ENCODE measurements around the gene ATOH8. TPM values are rescaled to one million over a fixed set of nuclear protein-coding genes. Genes with fewer than 3 reads are reported as not detected.

Gene ATOH8
- total and polyA plus RNA-seq, 2 experiments from 2014 or later: 4.8 to 10.6 TPM

DNA sequence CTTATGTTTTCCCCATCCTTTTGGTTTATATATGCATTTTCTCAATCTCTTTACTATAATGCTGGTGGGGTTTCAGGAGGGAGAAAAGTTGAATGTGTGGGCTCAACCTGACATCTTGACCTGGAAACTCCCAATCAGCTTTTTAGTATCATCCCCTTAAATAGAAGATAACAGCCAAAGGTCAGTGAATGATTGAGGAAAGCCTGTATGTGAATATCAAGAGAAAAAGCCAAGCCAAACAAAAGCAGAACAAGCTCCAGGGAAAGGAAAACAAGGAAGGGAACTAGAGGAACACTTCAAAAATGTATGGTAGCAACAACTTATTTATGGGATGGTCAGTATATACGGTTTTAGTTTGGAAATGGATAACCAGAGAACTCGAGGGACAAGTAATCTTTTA, 28.3 kb upstream of the ATOH8 start:
- no peak for DNase-seq (ENCODE audit: low read depth in 1 of 2, low spot score in 1 of 2)
- TF ChIP-seq, protein P1, sequence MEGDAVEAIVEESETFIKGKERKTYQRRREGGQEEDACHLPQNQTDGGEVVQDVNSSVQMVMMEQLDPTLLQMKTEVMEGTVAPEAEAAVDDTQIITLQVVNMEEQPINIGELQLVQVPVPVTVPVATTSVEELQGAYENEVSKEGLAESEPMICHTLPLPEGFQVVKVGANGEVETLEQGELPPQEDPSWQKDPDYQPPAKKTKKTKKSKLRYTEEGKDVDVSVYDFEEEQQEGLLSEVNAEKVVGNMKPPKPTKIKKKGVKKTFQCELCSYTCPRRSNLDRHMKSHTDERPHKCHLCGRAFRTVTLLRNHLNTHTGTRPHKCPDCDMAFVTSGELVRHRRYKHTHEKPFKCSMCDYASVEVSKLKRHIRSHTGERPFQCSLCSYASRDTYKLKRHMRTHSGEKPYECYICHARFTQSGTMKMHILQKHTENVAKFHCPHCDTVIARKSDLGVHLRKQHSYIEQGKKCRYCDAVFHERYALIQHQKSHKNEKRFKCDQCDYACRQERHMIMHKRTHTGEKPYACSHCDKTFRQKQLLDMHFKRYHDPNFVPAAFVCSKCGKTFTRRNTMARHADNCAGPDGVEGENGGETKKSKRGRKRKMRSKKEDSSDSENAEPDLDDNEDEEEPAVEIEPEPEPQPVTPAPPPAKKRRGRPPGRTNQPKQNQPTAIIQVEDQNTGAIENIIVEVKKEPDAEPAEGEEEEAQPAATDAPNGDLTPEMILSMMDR (IDR thresholded peaks at IDR 0.05; ENCODE audit: low read depth, low read length): no peak
- no peaks in the 10 kb centered on the region for H3K36me3 ChIP-seq
- no peaks in the 10 kb centered on the region for H3K27me3 ChIP-seq
- no peak overlapping the region for H3K27ac ChIP-seq
- H3K4me3 ChIP-seq: no peak overlapping the region
- no peaks in the 10 kb centered on the region for H3K4me1 ChIP-seq (ENCODE audit: low read depth)
- H3K9me3 ChIP-seq (ENCODE audit: low read depth): no peaks in the 10 kb centered on the region

DNA sequence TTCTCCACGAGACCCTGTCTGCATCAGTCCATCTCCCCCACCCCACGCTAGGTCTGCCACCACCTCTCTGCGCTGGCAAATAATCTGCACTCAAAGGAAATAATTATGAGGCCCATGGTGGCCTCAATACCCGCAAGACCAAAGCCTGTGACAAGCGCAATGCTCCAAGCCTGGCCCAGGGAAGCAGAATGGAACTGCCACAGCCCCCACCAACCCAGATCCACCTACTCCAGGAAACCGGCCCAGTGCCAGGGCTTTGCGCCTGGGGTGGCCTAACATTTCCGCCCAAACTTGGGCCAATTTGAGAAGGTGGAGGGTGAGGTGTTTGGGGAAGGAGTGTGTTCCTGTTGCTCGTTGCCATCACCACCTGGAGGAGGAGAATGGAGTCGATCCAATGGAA, 26.0 kb upstream of the ATOH8 start:
- Histone ChIP-seq H3K27ac (no peak overlapping the region), H3K36me3 (no peaks in the 10 kb centered on the region), H3K4me3 (no peak overlapping the region), H3K4me1 (ENCODE audit: low read depth) (no peaks in the 10 kb centered on the region), H3K27me3 (no peaks in the 10 kb centered on the region), H3K9me3 (ENCODE audit: low read depth) (no peaks in the 10 kb centered on the region)
- no peak for DNase-seq (ENCODE audit: low read depth in 1 of 2, low spot score in 1 of 2)
- TF ChIP-seq, protein P1 (IDR thresholded peaks at IDR 0.05; ENCODE audit: low read depth, low read length): no peak

DNA sequence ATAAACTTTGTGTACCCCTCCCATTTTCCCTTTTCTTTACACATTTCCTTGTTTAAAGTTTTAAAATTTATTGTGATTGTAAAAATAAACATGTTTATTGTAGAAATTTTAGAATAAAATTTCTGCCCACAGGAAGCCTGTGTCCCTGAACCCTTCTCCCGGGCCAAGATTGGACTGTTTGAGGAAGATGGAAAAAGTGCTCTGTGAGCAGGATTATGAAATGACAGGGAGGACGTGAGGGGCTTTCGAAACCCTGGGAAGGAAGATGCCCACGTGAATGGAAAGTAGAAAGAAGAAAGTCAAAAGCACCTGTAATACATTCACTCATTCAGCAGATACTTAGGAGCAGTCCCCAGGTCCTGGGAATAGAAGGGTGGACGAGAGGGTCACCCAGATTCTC, 25.4 kb upstream of the ATOH8 start:
- Histone ChIP-seq H3K4me1 (ENCODE audit: low read depth) (no peaks in the 10 kb centered on the region), H3K36me3 (no peaks in the 10 kb centered on the region), H3K27ac (no peak overlapping the region), H3K4me3 (no peak overlapping the region), H3K9me3 (ENCODE audit: low read depth) (no peaks in the 10 kb centered on the region), H3K27me3 (no peaks in the 10 kb centered on the region)
- no peak for DNase-seq (ENCODE audit: low read depth in 1 of 2, low spot score in 1 of 2)
- TF ChIP-seq, protein P1 (IDR thresholded peaks at IDR 0.05; ENCODE audit: low read depth, low read length): no peak

DNA sequence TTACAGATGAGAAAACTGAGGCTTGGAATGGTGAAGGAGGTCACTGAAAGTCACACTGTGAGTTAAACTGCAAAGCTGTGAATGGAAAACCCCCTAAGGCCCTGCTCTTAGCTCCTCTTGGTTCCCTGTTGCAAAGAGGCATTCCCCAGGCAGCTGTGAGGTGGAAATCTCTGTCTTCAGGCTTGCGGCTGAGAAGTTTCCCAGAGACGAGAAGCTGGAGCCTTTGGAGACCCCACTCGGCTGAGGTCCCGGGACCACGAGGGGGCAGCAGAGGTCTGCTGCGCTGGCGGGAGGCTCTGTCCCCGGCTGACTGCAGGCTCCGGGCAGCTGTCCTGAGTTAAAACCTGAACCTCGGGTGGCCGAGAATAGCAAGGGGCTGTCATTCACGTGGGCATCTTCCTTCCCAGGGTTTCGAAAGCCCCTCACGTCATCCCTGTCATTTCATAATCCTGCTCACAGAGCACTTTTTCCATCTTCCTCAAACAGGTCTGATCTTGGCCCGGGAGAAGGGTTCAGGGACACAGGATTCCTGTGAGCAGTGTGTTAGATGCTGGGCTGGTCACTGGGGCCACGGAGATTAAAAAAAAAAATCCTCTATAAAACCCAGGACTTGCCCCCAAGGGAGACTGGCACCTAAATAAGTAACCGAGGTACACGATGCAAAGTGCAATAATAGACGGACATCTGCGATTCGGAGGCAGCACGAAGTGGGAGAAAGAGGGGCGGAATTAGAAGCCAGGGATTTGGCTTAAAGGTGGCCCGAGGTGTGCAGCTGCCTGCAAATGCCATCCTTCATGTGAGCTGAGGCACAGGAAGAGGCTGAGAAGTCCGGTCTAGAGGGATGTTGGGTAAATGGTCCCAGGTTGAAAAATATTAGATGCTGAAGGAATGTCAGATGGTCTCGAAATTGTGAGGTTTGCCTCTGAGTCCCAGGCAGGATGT, 24.6 kb upstream of the ATOH8 start:
- Histone ChIP-seq H3K36me3 (no peaks in the 10 kb centered on the region), H3K4me3 (no peak overlapping the region), H3K4me1 (ENCODE audit: low read depth) (no peaks in the 10 kb centered on the region), H3K27me3 (no peaks in the 10 kb centered on the region), H3K27ac (no peak overlapping the region), H3K9me3 (ENCODE audit: low read depth) (no peaks in the 10 kb centered on the region)
- peak; percentile 90 to 91 for DNase-seq (ENCODE audit: low read depth in 1 of 2, low spot score in 1 of 2)
- TF ChIP-seq, protein P1 (IDR thresholded peaks at IDR 0.05; ENCODE audit: low read depth, low read length): peak; percentile 96

DNA sequence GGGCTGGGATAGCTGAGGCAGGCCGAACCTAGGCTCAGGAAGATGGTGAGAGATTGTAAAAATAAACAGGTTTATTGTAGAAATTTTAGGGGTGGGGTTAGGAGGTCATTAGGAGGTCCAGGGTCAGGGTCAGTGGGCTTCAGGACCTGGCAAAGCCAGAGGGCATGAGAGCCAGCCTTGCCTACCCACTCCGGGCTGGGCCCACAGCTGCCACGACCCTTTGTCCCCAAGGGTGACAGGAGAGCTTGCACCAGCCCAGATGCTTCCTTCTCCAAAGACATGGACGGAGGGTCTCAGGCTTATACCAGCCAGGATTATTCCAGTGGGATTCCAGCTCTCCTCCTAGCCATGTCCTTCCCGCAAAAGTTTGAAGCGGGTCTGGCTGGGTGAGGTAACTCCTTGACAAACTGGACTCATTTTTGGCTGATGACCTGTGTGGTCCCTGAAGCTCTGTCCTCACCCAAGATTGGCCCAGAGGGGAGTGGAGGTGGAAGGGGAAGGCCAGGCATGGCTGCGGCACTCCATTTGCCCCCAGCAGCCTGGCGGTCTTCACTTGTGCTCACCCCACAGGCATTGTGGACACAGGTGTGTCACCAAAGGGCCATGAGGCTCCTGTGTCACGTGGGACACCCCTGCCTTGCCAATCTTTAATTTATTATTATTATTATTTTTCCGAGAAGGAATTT, 23.8 kb upstream of the ATOH8 start:
- no peak overlapping the region for H3K27ac ChIP-seq
- no peaks in the 10 kb centered on the region for H3K4me1 ChIP-seq (ENCODE audit: low read depth)
- DNase-seq (ENCODE audit: low read depth in 1 of 2, low spot score in 1 of 2): no peak
- no peaks in the 10 kb centered on the region for H3K27me3 ChIP-seq
- H3K9me3 ChIP-seq (ENCODE audit: low read depth): no peaks in the 10 kb centered on the region
- no peaks in the 10 kb centered on the region for H3K36me3 ChIP-seq
- TF ChIP-seq, protein P1 (IDR thresholded peaks at IDR 0.05; ENCODE audit: low read depth, low read length): no peak
- no peak overlapping the region for H3K4me3 ChIP-seq

All from cardiac muscle cell (in vitro differentiated cells and primary cell).